Ovary (tissue), 3 donors: ENCODE data around the gene FOXG1.

Experiments used
- EP300 ChIP-seq: sonication (generic); formaldehyde crosslinking; IDR thresholded peaks from one replicate; pipeline ENCODE4 v1.6.1; 2017; ENCODE audit warnings: antibody characterized with exemption
- POLR2A ChIP-seq: fragments of 450-650 bp; IDR thresholded peaks from one replicate; pipeline ENCODE4 v1.6.1; 2017; ENCODE audit warnings: antibody characterized with exemption, mild to moderate bottlenecking, moderate library complexity
- TF ChIP-seq, protein P1 (sequence below), 3 donors: fragments of 450-650 bp in 2 of 3; fragments of 200-600 bp in 1 of 3; IDR thresholded peaks; one replicate each; pipeline versions ENCODE4 v1.5.1 to v1.8.0; 2016 to 2022; ENCODE audit warnings: antibody characterized with exemption in 3 of 3, mild to moderate bottlenecking in 1 of 3
- donor health status: DM: no; HTN: no; CAD: no.

DNA sequence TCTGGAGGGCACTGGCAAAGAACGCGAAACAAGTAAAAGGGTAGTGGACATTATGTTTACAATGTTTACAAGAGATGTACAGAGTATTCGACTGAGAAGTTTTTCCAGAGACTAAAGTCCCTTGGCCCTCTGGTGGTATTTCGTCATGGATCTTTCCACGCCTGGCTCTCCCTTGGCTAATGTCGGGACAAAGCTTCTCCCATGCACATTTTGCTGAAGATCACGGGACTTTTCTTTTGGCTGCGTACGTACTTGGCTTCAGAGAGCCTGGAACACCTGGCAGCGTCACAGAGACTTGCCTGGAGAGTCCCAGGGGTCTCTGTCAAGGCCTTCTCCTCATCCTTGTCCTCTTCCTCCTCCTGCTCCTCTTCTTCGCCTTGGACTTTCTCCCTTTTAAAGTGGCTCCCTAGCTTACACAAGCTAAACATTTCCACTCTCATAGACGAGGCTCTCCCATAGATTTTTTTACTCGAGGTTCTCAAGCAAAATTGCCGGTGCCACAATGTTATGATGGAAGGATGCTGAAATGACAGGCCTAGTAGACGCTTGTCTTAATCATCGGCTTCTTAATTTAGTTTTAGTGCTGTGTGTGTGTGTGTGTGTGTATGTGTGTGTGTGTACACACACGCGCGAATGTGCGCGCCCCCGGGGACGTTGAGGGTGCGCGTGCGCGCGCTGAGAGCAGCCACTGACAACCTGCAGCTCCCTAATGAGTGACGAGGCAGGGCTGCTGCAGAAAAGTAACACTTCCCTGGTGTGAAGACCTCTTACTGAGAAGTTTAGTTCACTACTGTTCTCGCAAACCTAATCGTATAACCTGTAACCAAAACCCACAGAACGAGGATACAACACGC is 4.9 kb upstream of the FOXG1 start:
- TF ChIP-seq EP300 (no peak), POLR2A (no peak)
- TF ChIP-seq, protein P1, sequence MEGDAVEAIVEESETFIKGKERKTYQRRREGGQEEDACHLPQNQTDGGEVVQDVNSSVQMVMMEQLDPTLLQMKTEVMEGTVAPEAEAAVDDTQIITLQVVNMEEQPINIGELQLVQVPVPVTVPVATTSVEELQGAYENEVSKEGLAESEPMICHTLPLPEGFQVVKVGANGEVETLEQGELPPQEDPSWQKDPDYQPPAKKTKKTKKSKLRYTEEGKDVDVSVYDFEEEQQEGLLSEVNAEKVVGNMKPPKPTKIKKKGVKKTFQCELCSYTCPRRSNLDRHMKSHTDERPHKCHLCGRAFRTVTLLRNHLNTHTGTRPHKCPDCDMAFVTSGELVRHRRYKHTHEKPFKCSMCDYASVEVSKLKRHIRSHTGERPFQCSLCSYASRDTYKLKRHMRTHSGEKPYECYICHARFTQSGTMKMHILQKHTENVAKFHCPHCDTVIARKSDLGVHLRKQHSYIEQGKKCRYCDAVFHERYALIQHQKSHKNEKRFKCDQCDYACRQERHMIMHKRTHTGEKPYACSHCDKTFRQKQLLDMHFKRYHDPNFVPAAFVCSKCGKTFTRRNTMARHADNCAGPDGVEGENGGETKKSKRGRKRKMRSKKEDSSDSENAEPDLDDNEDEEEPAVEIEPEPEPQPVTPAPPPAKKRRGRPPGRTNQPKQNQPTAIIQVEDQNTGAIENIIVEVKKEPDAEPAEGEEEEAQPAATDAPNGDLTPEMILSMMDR (IDR thresholded peaks at IDR 0.05): no peak
